Measurements from ENCODE around the gene TAF12.

GRCh38 chr1:28646040-28646439 is 3.2 kb upstream of the TAF12 start:
- TF ChIP-seq, protein P1, sequence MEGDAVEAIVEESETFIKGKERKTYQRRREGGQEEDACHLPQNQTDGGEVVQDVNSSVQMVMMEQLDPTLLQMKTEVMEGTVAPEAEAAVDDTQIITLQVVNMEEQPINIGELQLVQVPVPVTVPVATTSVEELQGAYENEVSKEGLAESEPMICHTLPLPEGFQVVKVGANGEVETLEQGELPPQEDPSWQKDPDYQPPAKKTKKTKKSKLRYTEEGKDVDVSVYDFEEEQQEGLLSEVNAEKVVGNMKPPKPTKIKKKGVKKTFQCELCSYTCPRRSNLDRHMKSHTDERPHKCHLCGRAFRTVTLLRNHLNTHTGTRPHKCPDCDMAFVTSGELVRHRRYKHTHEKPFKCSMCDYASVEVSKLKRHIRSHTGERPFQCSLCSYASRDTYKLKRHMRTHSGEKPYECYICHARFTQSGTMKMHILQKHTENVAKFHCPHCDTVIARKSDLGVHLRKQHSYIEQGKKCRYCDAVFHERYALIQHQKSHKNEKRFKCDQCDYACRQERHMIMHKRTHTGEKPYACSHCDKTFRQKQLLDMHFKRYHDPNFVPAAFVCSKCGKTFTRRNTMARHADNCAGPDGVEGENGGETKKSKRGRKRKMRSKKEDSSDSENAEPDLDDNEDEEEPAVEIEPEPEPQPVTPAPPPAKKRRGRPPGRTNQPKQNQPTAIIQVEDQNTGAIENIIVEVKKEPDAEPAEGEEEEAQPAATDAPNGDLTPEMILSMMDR (IDR thresholded peaks at IDR 0.05): no peak
- TF ChIP-seq POLR2A (IDR thresholded peaks at IDR 0.05): no peak
